RCC 7860 (cell line): ENCODE measurements around the gene AFF1.
"Not testable (repeated sequence)": the region's sequence is repeated elsewhere in the genome, so short reads cannot be mapped to it uniquely, and the experiment has no call there.

Experiments
- DNase-seq: peaks from one replicate; pipeline ENCODE4 v3.0.0-alpha.2; 2015; ENCODE audit warnings: low spot score
- FAIRE-seq: peaks from 2 replicates; lab custom pipeline; 2012; peaks lifted over from hg19 to GRCh38; lab: Jason Lieb, UNC

Gene AFF1

GRCh38 chr4:87053176-87053658 is 118.4 kb downstream of the AFF1 start:
- FAIRE-seq, result no peak
- no peak for DNase-seq

- no peak for DNase-seq
- no peak for FAIRE-seq
Observed at GRCh38 chr4:87053802-87054767, 119.3 kb downstream of the AFF1 start.

GRCh38 chr4:87054900-87055299 is 120.1 kb downstream of the AFF1 start:
- DNase-seq (no peak), FAIRE-seq (no peak)

GRCh38 chr4:87055311-87055710 is 120.5 kb downstream of the AFF1 start:
- no peak for DNase-seq
- FAIRE-seq, result no peak

- FAIRE-seq (no peak), DNase-seq (no peak)
Observed at GRCh38 chr4:87056881-87057280, 122.1 kb downstream of the AFF1 start.

GRCh38 chr4:87057835-87058355 is 123.1 kb downstream of the AFF1 start:
- no peak for FAIRE-seq

GRCh38 chr4:87058356-87059073 is 123.7 kb downstream of the AFF1 start:
- DNase-seq (peak; percentile 45), FAIRE-seq (peak; percentile 59)

More at GRCh38 chr4:87057835-87058355, 123.1 kb downstream of the AFF1 start:
- DNase-seq, result no peak

GRCh38 chr4:87060957-87061356 is 126.1 kb downstream of the AFF1 start:
- FAIRE-seq (peak; percentile 62), DNase-seq (peak; percentile 84)

GRCh38 chr4:87065021-87065420 is 130.2 kb downstream of the AFF1 start:
- DNase-seq, result no peak
- no peak for FAIRE-seq

- DNase-seq (no peak), FAIRE-seq (no peak)
Observed at GRCh38 chr4:87066403-87067123, 131.8 kb downstream of the AFF1 start.

- FAIRE-seq (no peak), DNase-seq (no peak)
Observed at GRCh38 chr4:87067124-87067885, 132.5 kb downstream of the AFF1 start.

- DNase-seq (no peak), FAIRE-seq (no peak)
Observed at GRCh38 chr4:87068583-87069021, 133.8 kb downstream of the AFF1 start.

- FAIRE-seq (no peak), DNase-seq (no peak)
Observed at GRCh38 chr4:87069037-87069742, 134.4 kb downstream of the AFF1 start.

GRCh38 chr4:87071401-87071800 is 136.6 kb downstream of the AFF1 start:
- FAIRE-seq (peak; percentile 86), DNase-seq (peak; percentile 41)

- FAIRE-seq, DNase-seq: not testable (repeated sequence)
Observed at GRCh38 chr4:87072545-87072944, 137.7 kb downstream of the AFF1 start.

- DNase-seq (peak; percentile 42), FAIRE-seq (peak; percentile 61)
Observed at GRCh38 chr4:87073199-87074120, 138.6 kb downstream of the AFF1 start.

GRCh38 chr4:87074121-87074488 is 139.3 kb downstream of the AFF1 start:
- DNase-seq (no peak), FAIRE-seq (no peak)

GRCh38 chr4:87075876-87076275 is 141.1 kb downstream of the AFF1 start:
- no peak for FAIRE-seq

More at GRCh38 chr4:87075876-87076275, 141.1 kb downstream of the AFF1 start:
- no peak for DNase-seq
